IPS-18a (cell line): ENCODE results near the gene STARD6.

Experiments
- H3K27ac ChIP-seq: one replicate; pipeline ENCODE4 v1.5.1; 2013; ENCODE audit warnings: low read length
- H3K27me3 ChIP-seq: one replicate; pipeline ENCODE4 v1.6.1; 2013; ENCODE audit warnings: mild to moderate bottlenecking, low read length; ENCODE audit not compliant: control insufficient read depth, insufficient read depth
- H3K36me3 ChIP-seq: one replicate; pipeline ENCODE4 v1.6.1; 2013; ENCODE audit warnings: low read depth, low read length; ENCODE audit not compliant: control insufficient read depth
- H3K4me1 ChIP-seq: one replicate; pipeline ENCODE4 v1.6.1; 2013; ENCODE audit warnings: low read depth, low read length; ENCODE audit not compliant: control insufficient read depth
- H3K4me3 ChIP-seq: one replicate; pipeline ENCODE4 v1.5.1; 2013; ENCODE audit warnings: low read length
- H3K9ac ChIP-seq: one replicate; pipeline ENCODE4 v1.6.1; 2013; ENCODE audit warnings: mild to moderate bottlenecking, low read length, moderate library complexity
- H3K9me3 ChIP-seq: one replicate; pipeline ENCODE4 v1.6.1; 2013; ENCODE audit warnings: low read depth, low read length; ENCODE audit not compliant: control insufficient read depth

Gene STARD6

DNA sequence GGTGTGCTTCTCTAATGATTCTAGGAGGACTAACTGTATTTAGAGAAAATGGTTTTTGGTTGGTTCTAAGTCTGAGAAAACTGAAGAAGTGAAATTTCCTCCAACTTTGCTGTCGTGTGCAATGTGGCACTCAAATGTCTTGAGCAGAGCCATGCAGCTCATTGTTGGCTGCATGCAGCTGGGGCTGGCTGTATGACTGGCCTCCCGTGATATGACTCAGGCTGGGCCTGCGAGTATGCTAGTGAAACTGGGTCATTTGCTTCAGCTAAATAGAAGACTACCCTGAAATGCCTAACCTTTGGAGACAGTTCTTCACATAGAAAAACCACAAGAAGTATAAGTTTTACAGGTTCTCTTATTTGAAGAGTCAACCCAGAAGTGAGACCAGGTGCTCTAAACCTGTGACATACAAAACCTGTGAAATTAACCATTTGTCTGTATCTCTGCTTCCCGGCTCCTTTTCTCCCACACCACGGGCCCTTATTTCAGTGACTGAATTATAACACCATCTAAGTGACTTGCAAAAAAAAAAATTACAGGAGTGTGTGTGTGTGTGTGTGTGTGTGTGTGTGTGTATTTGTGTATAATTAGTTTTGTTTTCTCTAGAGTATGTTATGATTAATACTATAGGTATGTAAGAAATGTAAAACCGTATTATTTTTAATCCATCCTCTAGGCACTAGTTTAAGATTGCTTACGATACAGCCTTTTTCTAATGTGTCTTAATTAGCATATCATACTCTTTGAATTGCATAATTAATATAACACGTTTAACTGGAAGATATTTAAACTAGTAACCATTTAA lies 72.5 kb downstream of the STARD6 start:
- H3K4me1 ChIP-seq, result peaks cover 4% of the 10 kb centered on the region
- H3K9me3 ChIP-seq, result no peaks in the 10 kb centered on the region
- no peak overlapping the region for H3K9ac ChIP-seq
- H3K4me3 ChIP-seq, result no peak overlapping the region
- no peak overlapping the region for H3K27ac ChIP-seq
- H3K27me3 ChIP-seq, result no peaks in the 10 kb centered on the region
- H3K36me3 ChIP-seq, result peaks cover 56% of the 10 kb centered on the region

DNA sequence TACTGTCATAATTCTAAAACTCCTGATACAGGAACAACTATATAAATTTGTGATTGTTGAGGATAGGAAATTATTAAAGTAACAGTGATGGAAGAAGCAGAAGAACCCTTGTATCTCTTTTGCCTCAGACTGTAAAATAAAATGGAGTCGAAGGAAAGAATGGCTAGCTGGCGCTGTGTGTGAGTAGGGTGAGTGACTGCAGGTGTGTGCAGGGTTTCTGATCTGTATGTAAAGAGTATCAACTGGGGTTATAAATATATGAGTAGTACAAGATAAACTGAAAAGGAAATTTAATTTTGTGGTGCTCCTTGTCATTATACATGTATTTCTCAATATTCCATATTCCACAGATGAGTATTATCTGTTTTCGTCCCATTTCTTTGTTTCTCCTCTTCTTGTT lies 73.1 kb downstream of the STARD6 start:
- Histone ChIP-seq H3K4me1 (peaks cover 9% of the 10 kb centered on the region), H3K27me3 (no peaks in the 10 kb centered on the region), H3K27ac (no peak overlapping the region), H3K9me3 (no peaks in the 10 kb centered on the region), H3K4me3 (no peak overlapping the region), H3K9ac (no peak overlapping the region), H3K36me3 (peaks cover 59% of the 10 kb centered on the region)

DNA sequence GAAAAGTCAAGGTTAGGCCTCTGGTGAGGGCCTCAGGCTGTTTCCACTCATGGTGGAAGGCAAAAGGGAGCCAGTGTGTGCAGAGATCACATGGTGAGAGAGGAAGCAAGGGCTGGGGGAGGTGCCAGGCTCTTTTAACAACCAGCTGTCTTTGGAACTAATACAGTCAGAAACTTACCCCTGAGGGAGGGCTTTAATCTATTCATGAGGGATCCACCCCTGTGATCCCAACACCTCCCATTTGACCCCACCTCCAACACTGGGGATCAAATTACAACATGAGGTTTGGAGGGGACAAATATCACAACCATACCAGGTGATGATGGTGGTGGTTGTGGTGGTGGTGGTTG lies 77.5 kb downstream of the STARD6 start:
- no peak overlapping the region for H3K9ac ChIP-seq
- no peak overlapping the region for H3K4me3 ChIP-seq
- H3K36me3 ChIP-seq, result peaks cover 59% of the 10 kb centered on the region
- no peaks in the 10 kb centered on the region for H3K27me3 ChIP-seq
- no peak overlapping the region for H3K27ac ChIP-seq
- H3K9me3 ChIP-seq, result no peaks in the 10 kb centered on the region
- H3K4me1 ChIP-seq, result peaks cover 9% of the 10 kb centered on the region

DNA sequence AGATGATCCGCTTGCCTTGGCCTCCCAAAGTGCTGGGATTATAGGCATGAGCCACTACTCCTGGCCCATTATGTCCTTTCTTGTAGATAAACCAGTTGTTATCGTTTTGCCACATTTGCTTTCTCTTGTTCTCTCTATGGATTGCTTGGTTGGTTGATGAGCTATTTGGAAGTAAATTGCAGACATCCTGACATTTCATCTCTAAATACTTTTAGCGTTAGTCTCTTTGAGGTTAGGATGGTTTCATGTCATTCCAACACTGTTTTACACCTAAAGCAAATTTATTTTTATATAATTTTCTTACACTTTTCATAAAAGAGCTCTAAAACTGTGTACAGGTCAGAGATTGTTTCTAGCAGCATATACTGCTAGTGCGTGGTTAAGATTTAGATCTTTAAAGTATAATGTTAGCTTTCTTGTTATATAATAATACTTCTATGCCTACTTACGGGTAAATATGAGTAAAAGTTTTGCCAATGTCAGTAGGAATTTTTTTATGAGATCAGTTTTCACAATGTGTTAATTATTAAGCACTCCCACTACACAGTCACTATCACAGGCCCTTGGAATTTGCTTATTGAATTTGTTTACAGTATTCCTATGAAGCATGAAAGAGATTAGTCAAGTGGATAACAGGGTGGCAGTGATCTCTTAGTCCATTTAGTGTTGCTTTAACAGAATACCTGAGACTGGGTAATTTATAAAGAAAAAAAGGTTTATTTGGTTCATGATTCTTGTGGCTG lies 78.0 kb downstream of the STARD6 start:
- Histone ChIP-seq H3K4me1 (peaks cover 9% of the 10 kb centered on the region), H3K27ac (no peak overlapping the region), H3K9me3 (no peaks in the 10 kb centered on the region), H3K27me3 (no peaks in the 10 kb centered on the region), H3K36me3 (peaks cover 55% of the 10 kb centered on the region), H3K4me3 (no peak overlapping the region), H3K9ac (no peak overlapping the region)

DNA sequence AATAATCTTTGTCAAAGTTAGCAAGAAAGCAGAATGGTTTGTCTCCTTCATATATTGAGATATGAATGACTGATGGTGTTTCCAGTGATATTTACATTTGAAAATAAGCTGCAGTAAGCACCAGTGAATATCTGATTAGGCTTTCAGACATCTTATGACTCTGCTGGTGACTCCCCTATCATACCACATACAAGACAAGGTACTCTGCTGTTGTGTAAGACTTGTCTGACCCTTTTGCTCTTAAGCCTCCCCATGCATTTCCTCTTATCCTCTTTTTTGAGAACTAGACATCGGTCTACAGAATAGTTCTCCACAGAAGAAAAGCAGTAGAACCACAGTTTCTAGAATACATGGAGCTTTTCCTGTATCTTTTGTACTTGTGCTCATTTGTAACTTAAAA lies 79.0 kb downstream of the STARD6 start:
- H3K27me3 ChIP-seq, result no peaks in the 10 kb centered on the region
- no peak overlapping the region for H3K9ac ChIP-seq
- peaks cover 9% of the 10 kb centered on the region for H3K4me1 ChIP-seq
- H3K4me3 ChIP-seq, result no peak overlapping the region
- peaks cover 45% of the 10 kb centered on the region for H3K36me3 ChIP-seq
- H3K9me3 ChIP-seq, result no peaks in the 10 kb centered on the region
- H3K27ac ChIP-seq, result no peak overlapping the region

DNA sequence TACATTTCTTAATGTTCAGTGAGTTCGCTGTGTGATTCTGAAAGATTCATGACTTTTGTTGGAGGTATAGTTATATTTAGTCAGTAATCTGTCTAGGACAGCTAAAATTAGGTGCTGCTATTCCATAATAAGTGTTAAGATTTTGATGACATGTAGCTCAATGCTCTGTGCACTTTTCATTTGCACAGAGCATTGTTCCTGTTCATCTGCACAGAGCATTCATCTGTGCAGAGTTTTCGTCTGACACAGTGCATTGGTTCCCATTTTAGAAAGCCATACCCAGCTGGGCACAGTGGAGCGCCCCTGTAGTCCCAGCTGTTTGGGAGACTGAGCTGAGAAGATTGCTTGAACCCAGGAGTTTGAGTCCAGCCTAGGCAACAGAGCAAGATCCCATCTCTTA lies 79.8 kb downstream of the STARD6 start:
- Histone ChIP-seq H3K9me3 (no peaks in the 10 kb centered on the region), H3K36me3 (peaks cover 40% of the 10 kb centered on the region), H3K27me3 (no peaks in the 10 kb centered on the region), H3K9ac (no peak overlapping the region), H3K4me1 (peaks cover 9% of the 10 kb centered on the region), H3K4me3 (no peak overlapping the region), H3K27ac (no peak overlapping the region)
